Measurements from ENCODE around the gene CCNI.
"Not testable (repeated sequence)": the region's sequence is repeated elsewhere in the genome, so short reads cannot be mapped to it uniquely, and the experiment has no call there.

The CCNI gene, protein sequence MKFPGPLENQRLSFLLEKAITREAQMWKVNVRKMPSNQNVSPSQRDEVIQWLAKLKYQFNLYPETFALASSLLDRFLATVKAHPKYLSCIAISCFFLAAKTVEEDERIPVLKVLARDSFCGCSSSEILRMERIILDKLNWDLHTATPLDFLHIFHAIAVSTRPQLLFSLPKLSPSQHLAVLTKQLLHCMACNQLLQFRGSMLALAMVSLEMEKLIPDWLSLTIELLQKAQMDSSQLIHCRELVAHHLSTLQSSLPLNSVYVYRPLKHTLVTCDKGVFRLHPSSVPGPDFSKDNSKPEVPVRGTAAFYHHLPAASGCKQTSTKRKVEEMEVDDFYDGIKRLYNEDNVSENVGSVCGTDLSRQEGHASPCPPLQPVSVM

DNA sequence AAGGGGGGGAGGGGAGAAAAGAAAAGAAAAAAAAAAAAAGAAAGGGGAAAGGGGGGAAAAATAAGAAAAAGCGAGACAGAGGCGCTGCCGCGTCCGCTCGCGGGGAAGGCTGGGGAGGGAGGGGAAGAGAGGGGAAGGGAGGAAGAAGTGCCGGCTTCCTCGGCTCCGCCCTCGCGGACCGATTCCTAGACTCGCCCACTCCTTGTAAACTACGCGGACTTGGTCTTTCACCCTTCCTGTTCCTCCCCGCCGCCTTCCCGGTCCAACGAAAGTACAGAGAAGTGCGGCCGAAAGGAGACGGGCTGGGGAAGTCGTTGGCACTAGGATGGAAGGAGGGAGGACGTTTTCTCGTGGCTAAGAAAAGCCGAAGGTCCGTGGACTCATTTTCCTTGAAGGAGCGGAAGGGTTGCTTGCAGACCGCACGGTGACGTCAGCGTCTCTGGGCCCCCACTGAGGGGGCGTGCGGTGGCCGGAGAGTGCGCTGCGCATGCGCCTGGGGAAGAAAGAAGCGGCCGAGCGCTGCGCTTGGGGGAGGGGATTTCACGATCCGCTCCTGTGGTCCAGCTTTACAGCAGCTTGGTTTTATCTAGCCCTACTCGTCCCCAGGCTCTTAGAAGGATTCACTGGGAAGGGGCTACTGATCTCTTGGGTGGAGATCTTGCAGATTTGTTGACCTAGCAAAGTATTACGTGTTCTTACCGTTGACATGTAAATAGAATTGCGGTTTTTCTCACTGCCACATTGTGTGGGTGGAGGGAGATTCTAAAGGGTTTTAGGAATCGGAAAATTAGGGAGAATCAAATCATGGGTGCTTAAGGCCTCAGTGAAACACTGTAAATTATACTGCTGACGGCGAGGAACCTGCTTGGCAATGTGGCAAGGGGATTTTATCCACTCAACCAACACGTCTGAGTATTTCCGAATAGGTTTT lies at the start of gene CCNI:
TSS of gene CCNI (minus strand) at position 121 of the 931 bp plus-strand sequence. CDS start 9,627 bp downstream, outside the sequence.
- DNase-seq, result peak; percentile 88

DNA sequence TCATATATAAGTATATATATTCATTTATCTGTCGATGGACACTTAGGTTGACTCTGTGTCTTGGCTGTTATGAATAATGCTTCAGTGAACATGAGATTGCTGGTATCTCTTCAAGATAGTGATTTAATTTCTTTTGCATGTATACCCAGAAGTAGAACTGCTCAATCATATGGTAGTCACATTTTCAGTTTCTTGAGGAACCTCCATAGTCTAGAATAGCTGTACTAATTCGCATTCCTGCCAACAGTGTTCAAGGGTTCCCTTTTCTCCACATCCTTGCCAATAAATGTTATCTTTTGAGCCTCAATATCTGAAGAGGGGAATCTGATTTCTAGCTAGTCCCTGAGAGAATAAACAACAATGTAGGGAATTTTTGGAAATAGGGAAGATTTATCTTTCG lies 48.8 kb upstream of the CCNI start:
- no peak for DNase-seq

DNA sequence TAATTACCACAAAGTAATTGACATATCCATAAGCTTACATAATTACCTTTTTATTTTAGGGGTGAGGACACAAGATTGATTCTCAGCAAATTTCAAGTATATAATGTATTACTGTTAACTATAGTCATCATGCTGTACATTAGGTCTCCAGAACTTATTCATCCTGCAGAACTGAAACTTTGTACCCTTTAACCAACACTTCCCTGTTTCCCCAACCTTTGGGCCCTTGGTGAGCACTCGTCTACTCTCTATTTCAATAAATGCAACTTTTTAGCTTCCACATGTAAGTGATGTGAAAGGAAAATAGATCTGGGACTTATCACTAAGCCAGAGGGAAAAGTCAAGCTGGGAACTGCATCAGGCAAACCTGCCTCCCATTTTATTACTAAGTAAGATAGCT lies 47.6 kb upstream of the CCNI start:
- no peak for DNase-seq

DNA sequence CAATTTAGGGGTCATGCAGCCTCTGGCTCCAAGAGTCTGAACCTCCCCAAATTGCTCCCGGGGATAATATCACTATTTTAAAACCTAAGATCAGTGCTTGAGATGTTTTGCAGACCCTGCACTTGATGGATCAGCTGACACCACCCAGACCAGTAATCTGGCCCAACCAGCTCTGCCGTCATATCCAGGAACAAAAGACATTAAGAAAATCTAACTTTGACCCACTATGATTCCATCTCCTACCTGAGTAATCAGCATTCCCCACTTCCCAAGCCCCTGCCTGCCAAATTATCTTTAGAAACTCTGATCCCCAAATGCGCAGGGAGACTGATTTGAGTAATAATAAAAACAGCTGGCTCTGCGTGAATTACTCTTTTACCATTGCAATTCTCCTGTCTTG lies 46.9 kb upstream of the CCNI start:
- no peak for DNase-seq

DNA sequence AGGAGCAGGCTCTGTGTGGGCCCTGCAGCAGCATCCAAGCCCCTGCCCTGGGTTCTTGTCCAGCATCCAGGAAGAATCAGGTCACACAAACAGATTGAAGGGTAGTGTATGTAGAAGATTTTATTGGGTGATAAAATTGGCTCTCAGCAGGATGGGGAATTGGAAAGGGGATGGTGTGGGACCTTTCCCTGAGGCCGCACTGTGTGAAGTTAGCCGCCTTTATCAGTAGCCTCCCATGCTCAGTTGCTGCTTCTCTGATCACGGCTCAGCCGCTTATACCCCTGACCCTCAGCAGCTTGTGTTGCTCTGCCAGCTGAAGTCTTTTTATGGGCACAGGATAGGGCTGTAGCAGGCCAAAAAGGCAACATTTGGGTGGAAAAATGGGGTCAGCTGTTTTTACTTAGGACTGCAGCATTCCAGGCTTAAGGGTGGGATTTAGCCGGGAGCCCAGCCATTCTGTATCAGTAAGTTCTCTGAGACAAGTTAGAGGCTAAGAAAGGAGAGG lies 46.0 kb upstream of the CCNI start:
- DNase-seq, result no peak

DNA sequence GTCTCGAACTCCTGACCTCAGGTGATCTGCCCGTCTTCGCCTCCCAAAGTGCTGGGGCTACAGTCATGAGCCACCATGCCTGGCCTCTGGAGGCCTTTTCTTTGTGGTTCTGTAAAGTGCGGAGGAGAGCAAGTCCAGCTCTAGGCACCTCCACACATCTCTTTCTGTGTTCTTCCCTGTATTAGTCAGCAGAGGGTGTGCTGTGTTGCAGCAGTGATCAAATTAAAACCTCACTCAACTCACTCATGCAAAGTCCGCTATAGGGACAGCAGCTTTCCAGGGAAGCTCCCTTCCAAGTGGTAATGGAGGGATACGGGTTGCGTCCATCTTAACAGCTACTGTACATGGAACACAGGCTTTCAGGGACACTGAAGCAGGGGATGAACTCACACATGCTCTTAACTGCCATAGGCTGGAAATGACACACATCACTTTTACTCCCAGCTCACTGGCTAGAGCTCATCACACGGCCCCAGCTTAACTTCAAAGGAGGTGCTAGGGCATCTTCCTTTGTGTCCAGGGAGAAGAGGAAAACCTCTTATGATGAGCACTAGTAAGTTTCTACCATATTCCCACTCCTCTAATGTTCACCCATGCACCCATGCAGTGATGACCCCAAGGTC lies 45.2 kb upstream of the CCNI start:
- DNase-seq, result no peak

DNA sequence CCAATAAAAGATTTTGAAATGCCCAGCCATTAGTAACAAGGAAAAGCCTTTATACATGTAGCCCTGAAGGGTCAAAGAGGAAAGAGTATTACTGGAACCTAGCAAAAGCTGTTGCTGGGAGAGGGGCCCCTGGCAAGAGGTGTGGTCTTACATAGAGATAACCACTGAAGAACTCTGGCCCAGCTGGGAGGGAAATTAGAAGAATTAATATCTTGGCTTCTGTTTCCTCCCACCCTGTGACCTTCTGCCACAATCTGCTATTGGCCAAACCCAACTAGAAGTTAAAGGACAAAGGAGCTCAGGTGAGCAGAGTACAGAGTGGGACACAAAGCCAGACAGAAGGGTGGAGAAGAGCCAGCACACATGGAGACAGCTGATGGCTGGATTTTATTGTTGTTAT lies 41.9 kb upstream of the CCNI start:
- DNase-seq, result no peak

DNA sequence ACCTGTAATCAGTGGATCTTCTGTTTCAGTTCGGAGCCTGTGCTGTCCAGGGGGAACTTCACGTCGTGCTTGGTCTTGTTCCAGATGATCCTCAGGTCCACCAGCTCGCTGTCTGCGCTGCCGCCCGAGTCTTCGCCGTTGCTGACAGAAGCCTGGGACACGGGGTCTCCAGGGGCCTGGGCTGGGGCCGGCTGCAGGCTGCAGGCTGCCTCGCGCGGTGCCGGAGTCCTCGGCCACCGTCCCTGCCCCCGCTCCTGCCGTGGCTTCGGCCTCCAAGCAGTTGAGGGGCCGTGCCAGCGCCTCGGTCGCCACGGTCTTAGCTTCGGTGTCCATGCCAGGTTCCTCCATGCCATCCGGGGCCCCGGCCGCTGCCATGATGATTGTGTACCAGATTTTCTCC lies 37.3 kb upstream of the CCNI start:
- no peak for DNase-seq

DNA sequence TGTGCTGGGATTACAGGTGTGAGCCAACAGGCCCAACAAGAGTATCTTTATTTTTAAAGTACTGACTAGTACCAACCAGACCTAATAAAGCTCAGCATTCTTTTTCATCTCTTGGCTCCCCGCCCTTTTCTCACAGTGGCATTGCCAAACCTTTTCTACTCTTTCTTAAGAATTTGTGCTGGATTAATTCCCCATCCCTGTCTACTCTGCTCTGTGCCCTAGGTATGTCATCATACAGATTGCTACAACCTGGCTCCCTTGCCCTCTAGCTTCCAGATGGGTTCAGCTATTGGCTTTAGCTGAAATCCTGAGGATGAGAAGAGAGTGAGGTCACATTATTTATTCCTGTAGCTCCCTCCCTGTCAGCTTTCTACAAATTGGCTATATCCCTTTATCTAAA lies 34.9 kb upstream of the CCNI start:
- DNase-seq, result no peak

DNA sequence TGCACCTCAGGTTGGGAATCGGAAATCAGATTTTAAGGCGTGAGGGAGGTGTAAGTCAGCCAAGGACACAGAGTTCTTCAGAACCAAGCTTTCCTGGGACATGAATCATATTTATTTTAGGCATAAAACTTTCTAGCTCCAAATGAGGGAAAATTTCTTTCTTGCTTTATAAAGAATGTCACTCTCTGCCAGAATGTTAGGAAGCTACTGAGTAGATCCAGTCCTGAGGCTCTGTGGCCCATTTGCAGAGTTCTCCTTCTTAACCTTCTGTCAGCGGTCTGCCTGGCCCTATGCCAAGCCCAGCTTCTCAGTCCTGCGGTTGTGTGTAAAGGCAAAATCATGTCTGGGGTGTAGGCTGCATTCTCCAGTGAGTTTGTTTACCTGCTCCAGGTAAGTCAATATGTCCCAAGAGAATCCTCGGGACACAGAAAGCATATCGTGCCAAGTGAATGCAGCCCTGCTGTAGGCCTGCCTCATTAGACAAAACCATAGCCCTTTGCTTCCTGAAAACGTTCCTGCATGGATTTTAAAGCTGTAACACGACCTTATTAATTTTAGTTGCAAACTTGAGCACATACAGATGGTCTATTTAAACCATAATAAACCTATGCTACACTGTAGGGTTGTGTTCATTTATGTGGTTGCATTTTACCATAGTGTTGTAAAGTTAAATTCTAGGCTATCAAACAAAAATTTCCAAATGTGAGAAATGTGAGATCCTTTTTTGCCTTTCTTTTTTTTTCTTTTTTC lies 29.2 kb upstream of the CCNI start:
- no peak for DNase-seq

DNA sequence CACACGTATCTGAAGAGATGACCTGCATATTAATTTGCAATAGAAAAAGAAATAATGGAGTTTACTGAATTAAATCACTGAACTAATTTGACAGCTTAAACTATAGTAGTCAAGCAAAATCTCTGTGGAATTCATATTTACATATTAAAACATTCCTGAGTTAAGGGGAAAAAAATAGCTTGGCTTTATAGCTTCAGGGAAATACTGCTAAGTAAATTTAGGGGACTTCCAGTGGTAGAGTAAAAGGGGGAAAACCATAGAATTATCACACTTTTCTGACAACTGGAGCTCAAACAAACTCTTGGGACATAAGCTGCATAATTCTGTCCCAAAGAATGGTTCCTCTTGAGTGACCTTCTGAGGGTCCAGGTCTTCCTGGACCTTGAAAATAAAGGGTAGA lies 28.6 kb upstream of the CCNI start:
- no peak for DNase-seq

DNA sequence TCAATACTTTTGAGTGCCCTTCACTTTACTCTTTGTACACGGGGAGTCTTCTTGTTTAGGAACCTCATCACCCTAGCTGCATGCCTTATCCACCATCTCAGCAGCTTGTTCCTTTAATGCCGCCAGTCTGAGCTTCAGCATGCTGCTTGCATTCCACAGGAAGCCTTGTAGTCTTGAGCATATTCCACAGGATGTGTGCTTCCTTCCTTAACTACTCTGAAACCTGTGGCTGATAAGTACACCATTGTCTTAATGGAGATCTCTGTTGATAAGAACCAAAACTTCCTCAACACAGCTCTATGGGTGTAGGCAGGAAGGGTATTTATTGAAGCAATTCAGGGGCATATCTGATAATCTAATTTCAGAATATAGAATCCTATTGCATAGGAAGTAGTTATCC lies 24.4 kb upstream of the CCNI start:
- no peak for DNase-seq

DNA sequence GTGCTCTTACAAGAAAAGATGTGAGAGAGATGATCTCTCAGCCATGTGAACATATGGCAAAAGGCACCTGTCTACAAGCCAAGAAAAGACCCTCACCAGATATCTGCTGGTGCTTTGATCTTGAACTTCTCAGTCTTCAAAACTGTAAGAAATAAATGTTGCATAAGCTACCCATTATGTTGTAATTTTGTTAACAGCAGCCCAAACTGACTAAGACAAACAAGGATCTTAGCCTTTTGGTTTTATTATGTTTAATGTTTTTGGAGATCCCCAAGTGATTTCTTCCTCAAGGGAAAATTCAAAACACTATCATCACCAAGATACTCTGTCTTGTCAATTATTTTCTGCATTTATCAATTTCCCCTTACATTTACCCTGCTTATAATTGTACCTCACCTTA lies 21.8 kb upstream of the CCNI start:
- DNase-seq, result no peak

DNA sequence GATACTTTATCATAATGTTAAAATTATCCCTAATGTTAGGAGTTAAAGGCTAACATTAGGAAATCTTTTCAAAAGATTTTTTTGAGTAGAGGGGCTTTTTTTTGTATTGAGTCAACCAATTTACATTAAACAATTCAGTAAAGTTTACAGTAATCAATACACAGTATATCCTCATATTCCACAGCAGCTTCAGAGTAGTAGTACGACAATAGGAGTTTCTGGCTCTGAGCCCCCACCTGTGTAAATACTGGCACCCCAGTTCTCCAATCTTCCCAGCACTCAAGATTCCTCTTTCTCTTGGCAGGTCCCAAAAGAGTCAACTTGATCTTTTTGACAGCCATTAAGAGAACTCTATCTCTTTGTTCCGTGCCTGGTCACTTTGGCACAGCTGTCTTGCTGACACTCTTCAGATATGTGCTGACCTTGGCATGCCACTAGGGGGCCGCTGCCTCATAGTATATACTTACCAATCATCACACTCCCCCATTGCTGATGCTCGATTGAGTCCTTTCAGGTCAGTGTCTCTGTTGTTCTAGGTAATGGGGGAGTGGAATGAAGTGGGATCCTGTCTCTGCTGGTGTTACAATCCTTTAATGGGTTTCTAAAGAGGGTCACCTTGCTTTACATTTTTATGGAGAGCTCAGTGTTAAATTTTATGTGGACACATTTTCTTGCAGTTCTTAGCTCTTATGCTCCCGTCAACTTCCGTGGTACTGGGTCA lies 19.5 kb upstream of the CCNI start:
- DNase-seq, result peak; percentile 56

DNA sequence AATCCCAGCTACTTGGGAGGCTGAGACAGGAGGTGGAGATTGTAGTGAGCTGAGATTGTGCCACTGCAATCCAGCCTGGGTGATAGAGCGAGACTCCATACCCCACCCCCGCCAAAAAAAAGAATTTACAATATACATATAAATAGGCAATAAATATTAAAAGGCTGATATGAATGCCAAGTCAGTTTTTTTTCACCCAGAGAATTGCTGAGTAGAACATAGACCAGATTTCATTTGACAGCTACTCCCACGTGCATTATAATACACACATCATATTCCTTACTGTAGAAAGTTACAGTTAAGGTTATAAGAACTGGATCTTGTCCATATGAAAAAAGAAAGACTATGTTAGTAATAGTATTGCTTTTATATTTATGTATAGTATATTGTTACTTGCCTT lies 18.7 kb upstream of the CCNI start:
- no peak for DNase-seq

DNA sequence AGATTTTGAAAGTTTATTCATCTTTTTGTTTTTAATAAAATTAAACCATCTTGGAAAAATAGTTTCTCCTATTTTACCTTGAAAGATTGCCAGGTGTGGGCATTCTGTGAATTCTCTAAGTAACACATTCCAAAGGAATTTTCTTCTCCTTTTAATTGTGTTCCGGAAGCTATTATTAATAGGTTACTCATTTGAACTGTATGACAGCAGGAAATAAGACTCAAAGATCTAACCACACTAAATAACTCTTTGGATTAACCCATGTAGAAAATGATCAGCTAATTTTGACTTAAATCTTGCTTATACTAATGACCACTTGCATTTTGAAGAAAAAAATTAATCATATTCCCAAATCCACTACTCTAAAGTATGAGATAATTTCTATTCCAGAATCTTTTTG lies 17.6 kb upstream of the CCNI start:
- no peak for DNase-seq

DNA sequence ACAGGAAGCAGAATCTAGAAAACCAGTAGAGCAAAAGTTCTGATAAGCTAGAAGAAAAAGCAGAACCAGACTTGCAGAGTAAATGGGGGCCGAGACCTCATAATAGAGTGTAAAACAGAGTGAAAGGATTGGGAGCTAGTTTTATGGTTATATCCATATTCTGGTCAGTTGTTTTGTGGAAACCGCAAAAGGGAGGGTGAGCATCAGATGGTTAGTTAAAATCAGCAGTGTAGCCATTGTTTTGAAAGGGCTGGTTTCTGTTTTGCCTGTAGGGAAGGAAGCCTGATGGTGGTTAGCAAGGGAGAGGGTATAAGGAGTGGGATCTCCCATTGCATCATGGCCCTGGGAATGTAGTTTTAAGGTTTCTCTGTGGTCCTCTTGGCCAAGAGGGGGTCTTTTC lies 17.2 kb upstream of the CCNI start:
- DNase-seq, result no peak

DNA sequence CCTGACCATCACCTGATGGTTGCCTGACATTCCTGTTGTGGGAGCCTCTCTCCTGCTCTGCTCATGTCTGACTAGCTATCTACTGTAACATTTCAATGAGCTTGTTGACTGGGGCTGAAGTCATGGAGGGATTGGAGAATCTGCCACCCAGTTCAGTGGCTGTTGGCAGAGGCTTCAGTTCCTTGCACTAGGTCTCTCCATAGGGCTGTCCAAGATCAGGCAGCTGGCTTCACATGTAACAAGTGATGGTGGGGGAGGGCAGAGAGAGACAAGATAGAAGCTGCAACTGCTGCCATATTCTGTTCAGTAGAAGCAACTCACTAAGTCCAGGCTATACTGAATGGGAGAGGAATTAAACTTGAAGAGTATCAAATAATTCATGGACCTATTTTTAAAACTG lies 14.1 kb upstream of the CCNI start:
- DNase-seq, result no peak

DNA sequence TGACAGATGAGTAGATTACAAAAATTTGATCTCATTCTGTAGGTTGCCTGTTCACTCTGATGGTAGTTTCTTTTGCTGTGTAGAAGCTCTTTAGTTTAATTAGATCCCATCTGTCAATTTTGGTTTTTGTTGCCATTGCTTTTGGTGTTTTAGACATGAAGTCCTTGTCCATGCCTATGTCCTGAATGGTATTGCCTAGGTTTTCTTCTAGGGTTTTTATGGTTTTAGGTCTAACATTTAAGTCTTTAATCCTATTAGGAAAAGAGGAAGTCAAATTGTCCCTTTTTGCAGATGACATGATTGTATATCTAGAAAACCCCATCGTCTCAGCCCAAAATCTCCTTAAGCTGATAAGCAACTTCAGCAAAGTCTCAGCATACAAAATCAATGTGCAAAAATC lies 11.2 kb upstream of the CCNI start:
- not testable (repeated sequence) for DNase-seq

DNA sequence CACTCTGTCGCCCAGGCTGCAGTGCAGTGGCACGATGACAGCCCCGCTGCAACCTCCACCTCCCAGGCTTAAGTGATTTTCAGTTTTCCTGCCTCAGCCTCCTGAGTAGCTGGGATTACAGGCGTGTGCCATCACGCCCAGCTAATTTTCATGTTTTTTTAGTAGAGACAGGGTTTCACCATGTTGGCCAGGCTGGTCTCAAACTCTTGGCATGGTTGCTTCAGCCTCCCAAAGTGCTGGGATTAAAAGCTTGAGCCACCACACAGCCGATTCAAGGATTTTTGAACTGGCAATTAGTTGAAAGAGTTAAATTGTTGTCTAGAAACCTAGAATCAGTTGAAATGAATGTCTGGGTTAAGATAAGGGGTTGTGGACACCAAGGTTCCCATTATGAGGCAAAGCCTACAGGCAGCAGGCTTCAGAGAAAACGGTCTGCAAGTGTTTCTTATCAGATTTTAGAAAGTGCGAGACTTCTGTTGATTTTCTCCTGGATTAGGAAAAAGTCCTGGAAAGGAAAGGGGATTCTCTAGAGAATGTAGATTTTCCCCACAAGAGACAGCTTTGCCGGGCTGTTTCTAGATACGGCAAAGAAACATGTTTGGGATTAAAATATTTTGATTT lies 8.3 kb upstream of the CCNI start:
- no peak for DNase-seq

DNA sequence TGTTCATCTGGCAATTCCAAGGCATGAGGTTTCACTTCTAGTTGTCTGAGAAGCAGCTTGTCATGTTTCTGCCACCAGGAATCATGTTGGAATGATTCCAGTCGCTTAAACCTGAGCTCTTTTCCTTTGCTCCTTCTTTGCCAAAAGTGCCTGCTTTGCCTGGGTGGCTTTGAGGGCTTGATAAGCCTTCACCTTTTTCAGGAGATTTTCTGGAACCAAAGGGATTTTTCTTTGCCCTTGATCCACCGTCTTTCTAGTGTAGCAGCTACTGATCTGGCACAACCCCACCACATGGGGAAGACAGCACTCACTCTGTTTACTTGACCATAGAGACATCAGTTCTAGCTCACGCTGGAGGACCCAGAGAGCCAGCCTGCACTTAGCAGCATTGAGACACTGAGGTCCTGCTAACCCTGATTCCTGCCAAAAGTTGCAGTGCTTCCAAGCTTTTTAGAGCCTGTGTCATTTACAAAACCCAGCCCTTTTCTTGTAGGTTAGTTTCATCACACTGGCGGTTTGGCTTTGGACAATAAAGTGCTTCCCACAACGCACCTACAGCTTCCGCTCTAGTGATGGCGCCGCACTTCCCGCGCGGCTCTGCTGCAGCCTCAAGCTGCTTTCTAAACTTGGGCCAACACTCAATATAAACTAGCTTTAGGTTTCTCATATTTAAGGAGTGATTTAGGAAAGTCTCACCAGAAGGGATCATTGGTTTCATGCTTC lies 7.3 kb upstream of the CCNI start:
- no peak for DNase-seq
